ENCODE results near the gene TTLL5.

- TF ChIP-seq, protein P1, sequence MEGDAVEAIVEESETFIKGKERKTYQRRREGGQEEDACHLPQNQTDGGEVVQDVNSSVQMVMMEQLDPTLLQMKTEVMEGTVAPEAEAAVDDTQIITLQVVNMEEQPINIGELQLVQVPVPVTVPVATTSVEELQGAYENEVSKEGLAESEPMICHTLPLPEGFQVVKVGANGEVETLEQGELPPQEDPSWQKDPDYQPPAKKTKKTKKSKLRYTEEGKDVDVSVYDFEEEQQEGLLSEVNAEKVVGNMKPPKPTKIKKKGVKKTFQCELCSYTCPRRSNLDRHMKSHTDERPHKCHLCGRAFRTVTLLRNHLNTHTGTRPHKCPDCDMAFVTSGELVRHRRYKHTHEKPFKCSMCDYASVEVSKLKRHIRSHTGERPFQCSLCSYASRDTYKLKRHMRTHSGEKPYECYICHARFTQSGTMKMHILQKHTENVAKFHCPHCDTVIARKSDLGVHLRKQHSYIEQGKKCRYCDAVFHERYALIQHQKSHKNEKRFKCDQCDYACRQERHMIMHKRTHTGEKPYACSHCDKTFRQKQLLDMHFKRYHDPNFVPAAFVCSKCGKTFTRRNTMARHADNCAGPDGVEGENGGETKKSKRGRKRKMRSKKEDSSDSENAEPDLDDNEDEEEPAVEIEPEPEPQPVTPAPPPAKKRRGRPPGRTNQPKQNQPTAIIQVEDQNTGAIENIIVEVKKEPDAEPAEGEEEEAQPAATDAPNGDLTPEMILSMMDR (IDR thresholded peaks at IDR 0.05; ENCODE audit: insufficient read depth, low read length) = no peak
- no peak for TF ChIP-seq POLR2AphosphoS5 (IDR thresholded peaks at IDR 0.05; ENCODE audit: low read depth)
Observed at GRCh38 chr14:75888945-75889344, 227.9 kb downstream of the TTLL5 start.
